Head of caudate nucleus (tissue), 42 donors: ENCODE results near the gene GATA5.

Source experiments
- DNase-seq, 42 donors: peaks; one replicate each; pipeline versions ENCODE4 v3.0.0 to v3.0.0-alpha.2; 2020 to 2021; ENCODE audit warnings: mixed read lengths in 7 of 42
- intact Hi-C: fragments of 100-400 bp; cut with DNase I; formaldehyde crosslinking; loops from one replicate; pipeline ENCODE4 v1.15.0; 2022

The GATA5 gene

GRCh38 chr20:62446888-62447869 is 28.6 kb downstream of the GATA5 start:
- intact Hi-C loops: no loop called here
- no peak for DNase-seq

- intact Hi-C loops: no loop called here
- no peak for DNase-seq
Measured at GRCh38 chr20:62446481-62446880, 29.3 kb downstream of the GATA5 start.

- intact Hi-C loops: no loop called here
- no peak for DNase-seq
Measured at GRCh38 chr20:62445553-62446340, 30.0 kb downstream of the GATA5 start.

GRCh38 chr20:62444286-62444685 is 31.5 kb downstream of the GATA5 start:
- intact Hi-C loops: no loop called here
- DNase-seq: no peak

GRCh38 chr20:62441987-62442539 is 33.7 kb downstream of the GATA5 start:
- no peak for DNase-seq
- intact Hi-C loops: no loop called here

GRCh38 chr20:62439218-62439617 is 36.6 kb downstream of the GATA5 start:
- no peak for DNase-seq
- intact Hi-C loops: no loop called here

GRCh38 chr20:62437927-62438326 is 37.9 kb downstream of the GATA5 start:
- DNase-seq: peak in 12 of 42 donors; percentile 4 to 46 (median 18)
- intact Hi-C loops: no loop called here

GRCh38 chr20:62437496-62437895 is 38.3 kb downstream of the GATA5 start:
- no peak for DNase-seq
- intact Hi-C loops: no loop called here

- no peak for DNase-seq
- intact Hi-C loops: no loop called here
Measured at GRCh38 chr20:62436692-62437091, 39.1 kb downstream of the GATA5 start.

GRCh38 chr20:62433658-62434497 is 41.9 kb downstream of the GATA5 start:
- intact Hi-C loops: no loop called here
- DNase-seq: peak in 25 of 42 donors; percentile 7 to 64 (median 32)

- no peak for DNase-seq
- intact Hi-C loops: no loop called here
Measured at GRCh38 chr20:62430866-62431447, 44.8 kb downstream of the GATA5 start.

GRCh38 chr20:62430311-62430853 is 45.4 kb downstream of the GATA5 start:
- no peak for DNase-seq
- intact Hi-C loops: no loop called here

GRCh38 chr20:62429455-62430310 is 46.1 kb downstream of the GATA5 start:
- DNase-seq: no peak
- intact Hi-C loops: no loop called here

- no peak for DNase-seq
- intact Hi-C loops: no loop called here
Measured at GRCh38 chr20:62428396-62429295, 47.1 kb downstream of the GATA5 start.

- no peak for DNase-seq
- intact Hi-C loops: no loop called here
Measured at GRCh38 chr20:62428002-62428372, 47.8 kb downstream of the GATA5 start.
